ENCODE data around the gene PTPN7. TPM values are rescaled to one million over a fixed set of nuclear protein-coding genes. Genes with fewer than 3 reads are reported as not detected.

Gene PTPN7
- total RNA-seq, 1 experiment from 2014 or later = not detected

- Histone ChIP-seq H3K79me2 (ENCODE audit: low read depth) (no peaks in the 10 kb centered on the region), H3K4me1 (replicated peaks; ENCODE audit: insufficient read depth) (no peaks in the 10 kb centered on the region), H3K9me3 (ENCODE audit: insufficient read depth, low read depth) (no peaks in the 10 kb centered on the region), H3K4me3 (no peak overlapping the region), H3K4me2 (no peak overlapping the region), H3K36me3 (ENCODE audit: low read depth) (no peaks in the 10 kb centered on the region), H3K9me2 (ENCODE audit: insufficient read depth) (no peaks in the 10 kb centered on the region), H3F3A (ENCODE audit: insufficient read depth, low read depth) (no peaks in the 10 kb centered on the region), H4K20me1 (ENCODE audit: insufficient read depth) (no peaks in the 10 kb centered on the region), H3K27me3 (ENCODE audit: insufficient read depth, low read depth) (no peaks in the 10 kb centered on the region), H2AFZ (no peak overlapping the region), H3K27ac (no peak overlapping the region)
- CTCF ChIA-PET = no interaction called here
- BruUV-seq (replicated peaks) = no TSS peak
- no peak for TF ChIP-seq CTCF (conservative IDR thresholded peaks at IDR 0.05)
- TF ChIP-seq EZH2 (IDR thresholded peaks at IDR 0.05; ENCODE audit: low read depth) = no peak
- POLR2A ChIA-PET (ENCODE audit: unreplicated experiment) = interaction anchor here (0.8 kb wide), 1 partner anchor 288 kb away, joined by 9 read pairs; no protein-coding TSS in a partner anchor
- DNase-seq = no peak
- intact Hi-C loops (cut with micrococcal nuclease; ENCODE audit: unreplicated experiment) = no loop called here
Measured at GRCh38 chr1:202125611-202126010, 34.8 kb downstream of the PTPN7 start.

- intact Hi-C loops (cut with micrococcal nuclease; ENCODE audit: unreplicated experiment) = no loop called here
- no peak overlapping the region for H3K27ac ChIP-seq
- ChIA-PET CTCF (no interaction called here), POLR2A (ENCODE audit: unreplicated experiment) (no interaction called here)
- H3K27me3 ChIP-seq (ENCODE audit: insufficient read depth, low read depth) = no peaks in the 10 kb centered on the region
- no peaks in the 10 kb centered on the region for H3K36me3 ChIP-seq (ENCODE audit: low read depth)
- TF ChIP-seq CTCF (conservative IDR thresholded peaks at IDR 0.05) (no peak), EZH2 (IDR thresholded peaks at IDR 0.05; ENCODE audit: low read depth) (no peak)
- H3K4me1 ChIP-seq (replicated peaks; ENCODE audit: insufficient read depth) = no peaks in the 10 kb centered on the region
- H3K4me3 ChIP-seq = no peak overlapping the region
- H2AFZ ChIP-seq = no peak overlapping the region
- no peaks in the 10 kb centered on the region for H3K79me2 ChIP-seq (ENCODE audit: low read depth)
- no TSS peak for BruUV-seq (replicated peaks)
- H4K20me1 ChIP-seq (ENCODE audit: insufficient read depth) = no peaks in the 10 kb centered on the region
- no peak for DNase-seq
- no peaks in the 10 kb centered on the region for H3K9me3 ChIP-seq (ENCODE audit: insufficient read depth, low read depth)
- no peaks in the 10 kb centered on the region for H3K9me2 ChIP-seq (ENCODE audit: insufficient read depth)
- no peaks in the 10 kb centered on the region for H3F3A ChIP-seq (ENCODE audit: insufficient read depth, low read depth)
- H3K4me2 ChIP-seq = no peak overlapping the region
Measured at GRCh38 chr1:202124142-202124541, 36.3 kb downstream of the PTPN7 start.

- BruUV-seq (replicated peaks) = no TSS peak
- intact Hi-C loops (cut with micrococcal nuclease; ENCODE audit: unreplicated experiment) = no loop called here
Measured at GRCh38 chr1:202123336-202123813, 37.0 kb downstream of the PTPN7 start.

More at GRCh38 chr1:202123336-202123813, 37.0 kb downstream of the PTPN7 start:
- ChIA-PET CTCF (interaction anchor here (0.6 to 0.8 kb wide), 3 partner anchors 14 to 550 kb away, joined by 3 to 4 read pairs (median 3); no protein-coding TSS in a partner anchor), POLR2A (ENCODE audit: unreplicated experiment) (no interaction called here)
- no peak for DNase-seq
- peaks cover 5% of the 10 kb centered on the region for H3F3A ChIP-seq (ENCODE audit: insufficient read depth, low read depth)
- H3K9me3 ChIP-seq (ENCODE audit: insufficient read depth, low read depth) = no peaks in the 10 kb centered on the region
- H3K4me2 ChIP-seq = no peak overlapping the region
- peaks cover 5% of the 10 kb centered on the region for H3K4me1 ChIP-seq (replicated peaks; ENCODE audit: insufficient read depth)
- no peaks in the 10 kb centered on the region for H3K9me2 ChIP-seq (ENCODE audit: insufficient read depth)
- no peaks in the 10 kb centered on the region for H3K79me2 ChIP-seq (ENCODE audit: low read depth)
- H2AFZ ChIP-seq = no peak overlapping the region
- H3K27me3 ChIP-seq (ENCODE audit: insufficient read depth, low read depth) = no peaks in the 10 kb centered on the region
- H3K27ac ChIP-seq = no peak overlapping the region
- H3K4me3 ChIP-seq = no peak overlapping the region
- TF ChIP-seq EZH2 (IDR thresholded peaks at IDR 0.05; ENCODE audit: low read depth) = no peak
- TF ChIP-seq CTCF (conservative IDR thresholded peaks at IDR 0.05) = no peak
- no peaks in the 10 kb centered on the region for H4K20me1 ChIP-seq (ENCODE audit: insufficient read depth)
- no peaks in the 10 kb centered on the region for H3K36me3 ChIP-seq (ENCODE audit: low read depth)
